HG03521 (cell line): ENCODE results near the gene RAB17.
A peak's percentile ranks its signal among the peaks of the same experiment; 100 is the strongest.
"Not testable (repeated sequence)": the region's sequence is repeated elsewhere in the genome, so short reads cannot be mapped to it uniquely, and the experiment has no call there.

Experiments used
- ATAC-seq: cut with Tn5 transposase; IDR thresholded peaks from one replicate; pipeline ENCODE4 v1.9.1; 2021; ENCODE audit warnings: mild to moderate bottlenecking, moderate library complexity; ENCODE audit not compliant: unreplicated experiment

Gene RAB17

GRCh38 chr2:237625216-237625705, 34.7 kb upstream of the RAB17 start:
- no peak for ATAC-seq

- ATAC-seq, result no peak
Measured at GRCh38 chr2:237624565-237624964, 34.0 kb upstream of the RAB17 start.

- ATAC-seq, result no peak
Measured at GRCh38 chr2:237623428-237624403, 33.2 kb upstream of the RAB17 start.

- no peak for ATAC-seq
Measured at GRCh38 chr2:237618449-237618848, 27.9 kb upstream of the RAB17 start.

- no peak for ATAC-seq
Measured at GRCh38 chr2:237617587-237617982, 27.1 kb upstream of the RAB17 start.

- no peak for ATAC-seq
Measured at GRCh38 chr2:237616734-237617586, 26.4 kb upstream of the RAB17 start.

- ATAC-seq, result no peak
Measured at GRCh38 chr2:237616373-237616733, 25.8 kb upstream of the RAB17 start.

- ATAC-seq, result no peak
Measured at GRCh38 chr2:237615631-237616249, 25.2 kb upstream of the RAB17 start.

- ATAC-seq, result no peak
Measured at GRCh38 chr2:237614151-237614720, 23.7 kb upstream of the RAB17 start.

GRCh38 chr2:237613679-237614078, 23.1 kb upstream of the RAB17 start:
- ATAC-seq, result no peak

GRCh38 chr2:237612527-237613357, 22.2 kb upstream of the RAB17 start:
- ATAC-seq, result no peak

- not testable (repeated sequence) for ATAC-seq
Measured at GRCh38 chr2:237606522-237606921, 16.0 kb upstream of the RAB17 start.

- no peak for ATAC-seq
Measured at GRCh38 chr2:237604960-237605359, 14.4 kb upstream of the RAB17 start.

- no peak for ATAC-seq
Measured at GRCh38 chr2:237604391-237604790, 13.9 kb upstream of the RAB17 start.

GRCh38 chr2:237603718-237604362, 13.3 kb upstream of the RAB17 start:
- peak; percentile 59 for ATAC-seq

- ATAC-seq, result no peak
Measured at GRCh38 chr2:237603049-237603717, 12.6 kb upstream of the RAB17 start.

- no peak for ATAC-seq
Measured at GRCh38 chr2:237602409-237602808, 11.9 kb upstream of the RAB17 start.

GRCh38 chr2:237601453-237602116, 11.1 kb upstream of the RAB17 start:
- no peak for ATAC-seq
